HFFc6 (cell line): ENCODE data around the gene EML4. TPM values are rescaled to one million over a fixed set of nuclear protein-coding genes. Genes with fewer than 3 reads are reported as not detected.
"Not testable (repeated sequence)": the region's sequence is repeated elsewhere in the genome, so short reads cannot be mapped to it uniquely, and the experiment has no call there.

Source experiments
- DNase-seq: peaks from one replicate; pipeline ENCODE4 v3.0.0-alpha.2; 2018
- H3K27ac Mint-ChIP-seq: 2 replicates; pipeline ENCODE4 v1.8.0; 2020; ENCODE audit warnings: mild to moderate bottlenecking, mixed read lengths
- H3K27me3 Mint-ChIP-seq: 2 replicates; pipeline ENCODE4 v1.8.0; 2021; ENCODE audit warnings: mild to moderate bottlenecking, moderate library complexity, mixed read lengths; ENCODE audit not compliant: insufficient read depth
- H3K36me3 Mint-ChIP-seq: 2 replicates; pipeline ENCODE4 v1.8.0; 2021; ENCODE audit warnings: low read depth, mixed read lengths
- H3K4me1 Mint-ChIP-seq: 2 replicates; pipeline ENCODE4 v1.8.0; 2020; ENCODE audit warnings: low read depth, mixed read lengths
- H3K4me3 Mint-ChIP-seq: 2 replicates; pipeline ENCODE4 v1.8.0; 2020; ENCODE audit warnings: mild to moderate bottlenecking, moderate library complexity, mixed read lengths
- H3K9me3 Mint-ChIP-seq: 2 replicates; pipeline ENCODE4 v1.8.0; 2020; ENCODE audit warnings: mild to moderate bottlenecking, mixed read lengths
- total RNA-seq, 6 experiments: library from RNA; stranded (reverse); fragmentation: NEBNext Ultra II Directional; extraction: Animal tissue kit (Norgen Biotek cat#: 25700); gene quantifications; 2 replicates in 1 of 6; 3 replicates in 5 of 6; pipeline ENCODE4 v1.2.3, GENCODE V29; 2021
- TF ChIP-seq, protein P1 (sequence below): fragments of 200-600 bp; sonication (generic); IDR thresholded peaks from 2 replicates; pipeline ENCODE4 v1.5.0; 2021; ENCODE audit warnings: antibody characterized with exemption, mild to moderate bottlenecking

EML4 gene
- total RNA-seq, 6 experiments from 2014 or later, result 31.7 to 35.8 (median 33.6) TPM

DNA sequence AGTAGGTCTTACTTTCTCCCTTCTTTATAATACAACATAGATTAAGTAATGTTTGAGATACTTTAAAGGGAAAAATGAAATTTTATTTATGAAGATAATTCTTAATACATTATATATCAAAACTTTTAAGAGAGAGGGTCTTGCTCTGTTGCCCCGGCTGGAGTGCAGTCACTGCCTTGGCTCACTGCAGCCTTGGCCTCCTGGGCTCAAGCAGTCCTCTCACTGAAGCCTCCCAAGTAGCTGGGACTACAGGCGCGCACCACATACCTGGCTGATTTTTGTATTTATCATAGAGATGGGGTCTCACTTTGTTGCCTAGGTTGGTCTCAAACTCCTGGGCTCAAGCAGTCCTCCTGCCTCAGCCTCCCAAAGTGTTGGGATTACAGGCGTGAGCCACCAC lies 97.1 kb downstream of the EML4 start:
- Mint-ChIP-seq H3K9me3 (no peaks in the 10 kb centered on the region), H3K4me3 (no peak overlapping the region), H3K36me3 (no peaks in the 10 kb centered on the region), H3K4me1 (no peaks in the 10 kb centered on the region), H3K27ac (no peak overlapping the region), H3K27me3 (no peaks in the 10 kb centered on the region)
- DNase-seq, result no peak
- TF ChIP-seq, protein P1, sequence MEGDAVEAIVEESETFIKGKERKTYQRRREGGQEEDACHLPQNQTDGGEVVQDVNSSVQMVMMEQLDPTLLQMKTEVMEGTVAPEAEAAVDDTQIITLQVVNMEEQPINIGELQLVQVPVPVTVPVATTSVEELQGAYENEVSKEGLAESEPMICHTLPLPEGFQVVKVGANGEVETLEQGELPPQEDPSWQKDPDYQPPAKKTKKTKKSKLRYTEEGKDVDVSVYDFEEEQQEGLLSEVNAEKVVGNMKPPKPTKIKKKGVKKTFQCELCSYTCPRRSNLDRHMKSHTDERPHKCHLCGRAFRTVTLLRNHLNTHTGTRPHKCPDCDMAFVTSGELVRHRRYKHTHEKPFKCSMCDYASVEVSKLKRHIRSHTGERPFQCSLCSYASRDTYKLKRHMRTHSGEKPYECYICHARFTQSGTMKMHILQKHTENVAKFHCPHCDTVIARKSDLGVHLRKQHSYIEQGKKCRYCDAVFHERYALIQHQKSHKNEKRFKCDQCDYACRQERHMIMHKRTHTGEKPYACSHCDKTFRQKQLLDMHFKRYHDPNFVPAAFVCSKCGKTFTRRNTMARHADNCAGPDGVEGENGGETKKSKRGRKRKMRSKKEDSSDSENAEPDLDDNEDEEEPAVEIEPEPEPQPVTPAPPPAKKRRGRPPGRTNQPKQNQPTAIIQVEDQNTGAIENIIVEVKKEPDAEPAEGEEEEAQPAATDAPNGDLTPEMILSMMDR, result no peak

GRCh38 chr2:42267530-42267929 lies 98.4 kb downstream of the EML4 start:
- DNase-seq, result no peak
- Mint-ChIP-seq H3K4me1 (no peaks in the 10 kb centered on the region), H3K27ac (no peak overlapping the region), H3K9me3 (no peaks in the 10 kb centered on the region), H3K4me3 (no peak overlapping the region), H3K27me3 (no peaks in the 10 kb centered on the region), H3K36me3 (no peaks in the 10 kb centered on the region)
- TF ChIP-seq, protein P1, result no peak

- Mint-ChIP-seq H3K4me1 (no peaks in the 10 kb centered on the region), H3K36me3 (no peaks in the 10 kb centered on the region), H3K9me3 (no peaks in the 10 kb centered on the region), H3K27me3 (no peaks in the 10 kb centered on the region), H3K27ac (no peak overlapping the region), H3K4me3 (no peak overlapping the region)
- TF ChIP-seq, protein P1, result no peak
- no peak for DNase-seq
These were observed 99.5 kb downstream of the EML4 start for GRCh38 chr2:42268528-42269151.

GRCh38 chr2:42270757-42271156 lies 101.6 kb downstream of the EML4 start:
- TF ChIP-seq, protein P1, result no peak
- Mint-ChIP-seq H3K36me3 (no peaks in the 10 kb centered on the region), H3K4me3 (no peak overlapping the region), H3K27ac (no peak overlapping the region), H3K27me3 (no peaks in the 10 kb centered on the region), H3K9me3 (no peaks in the 10 kb centered on the region), H3K4me1 (no peaks in the 10 kb centered on the region)
- DNase-seq, result no peak

DNA sequence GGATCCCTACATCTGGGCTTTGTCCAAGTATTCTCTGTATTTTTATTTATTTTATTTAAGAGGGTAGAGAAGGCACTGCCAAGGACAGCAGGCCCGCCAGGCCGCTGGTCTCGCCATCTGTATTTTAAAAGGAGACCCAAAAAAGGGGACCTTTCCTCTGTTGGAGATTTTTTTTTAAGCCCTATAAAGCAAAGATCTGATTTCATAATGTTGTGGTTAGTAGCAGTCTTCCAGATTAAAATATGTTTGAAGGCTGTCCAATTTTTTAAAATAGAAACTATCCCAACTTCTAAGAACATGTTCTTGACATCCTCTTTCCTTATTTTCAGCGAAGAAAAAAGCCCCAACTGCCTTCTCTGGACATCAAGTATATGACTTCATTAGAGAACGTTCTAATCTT lies 102.1 kb downstream of the EML4 start:
- not testable (repeated sequence) for H3K36me3 Mint-ChIP-seq, H3K27me3 Mint-ChIP-seq, H3K27ac Mint-ChIP-seq, H3K9me3 Mint-ChIP-seq, H3K4me1 Mint-ChIP-seq, H3K4me3 Mint-ChIP-seq, DNase-seq

DNA sequence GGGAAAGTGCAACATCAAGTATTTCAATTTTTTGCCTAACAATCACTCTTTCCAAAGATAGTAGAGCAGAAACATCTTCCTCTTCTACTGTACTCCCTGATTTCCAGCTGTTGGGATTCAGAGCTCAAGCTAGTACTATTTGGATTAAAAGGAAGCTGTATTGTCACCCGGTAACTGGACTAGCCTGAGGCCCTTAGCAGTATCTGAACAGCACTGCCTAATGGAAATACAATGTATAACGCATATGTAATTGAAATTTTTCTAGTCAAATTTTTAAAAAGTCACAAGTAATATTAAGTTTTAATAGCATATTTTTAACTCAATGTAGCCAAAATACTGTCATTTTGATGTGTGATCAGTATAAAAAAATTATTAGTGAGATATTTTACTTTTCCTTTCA lies 105.7 kb downstream of the EML4 start:
- Mint-ChIP-seq H3K4me3 (no peak overlapping the region), H3K9me3 (no peaks in the 10 kb centered on the region), H3K4me1 (no peaks in the 10 kb centered on the region), H3K27me3 (no peaks in the 10 kb centered on the region), H3K27ac (no peak overlapping the region), H3K36me3 (peaks cover 5% of the 10 kb centered on the region; the same call in 1 of the 2 replicates)
- TF ChIP-seq, protein P1, result peak; percentile 33; the same call in 1 of the 2 replicates
- DNase-seq, result no peak
